SK-N-SH treated with all-trans-retinoic acid at 6 μM for 48 hours (cell line): Measurements from ENCODE around the gene RRN3.

ENCODE experiments used
- CSDC2 ChIP-seq: fragments of 250-450 bp; sonication (Bioruptor Pico); IDR thresholded peaks from 2 replicates; pipeline ENCODE4 v1.5.0; 2020; ENCODE audit warnings: mild to moderate bottlenecking, moderate library complexity
- ISL1 ChIP-seq: fragments of 250-450 bp; sonication (Bioruptor Pico); IDR thresholded peaks from 2 replicates; pipeline ENCODE4 v2.1.2; 2022; ENCODE audit warnings: mild to moderate bottlenecking, moderate library complexity
- PATZ1 ChIP-seq: fragments of 250-450 bp; sonication (Bioruptor Pico); IDR thresholded peaks from 2 replicates; pipeline ENCODE4 v1.8.0; 2020; ENCODE audit warnings: mild to moderate bottlenecking, moderate library complexity, borderline replicate concordance
- PPARA ChIP-seq: fragments of 250-450 bp; sonication (Bioruptor Pico); IDR thresholded peaks from 2 replicates; pipeline ENCODE4 v1.5.0; 2020; ENCODE audit warnings: mild to moderate bottlenecking, borderline replicate concordance
- RARB ChIP-seq: fragments of 250-450 bp; sonication (Bioruptor Pico); IDR thresholded peaks from 2 replicates; pipeline ENCODE4 v1.8.0; 2021; ENCODE audit warnings: mild to moderate bottlenecking, moderate library complexity
- ZC3H10 ChIP-seq: fragments of 250-450 bp; sonication (Bioruptor Pico); IDR thresholded peaks from 2 replicates; pipeline ENCODE4 v1.5.1; 2021; ENCODE audit warnings: mild to moderate bottlenecking, moderate library complexity
- ZFP3 ChIP-seq: fragments of 250-450 bp; sonication (Bioruptor Pico); IDR thresholded peaks from 2 replicates; pipeline ENCODE4 v1.5.0; 2020; ENCODE audit warnings: mild to moderate bottlenecking, moderate library complexity
- ZFP30 ChIP-seq: fragments of 450-650 bp; formaldehyde crosslinking; IDR thresholded peaks from 2 replicates; pipeline ENCODE4 v1.5.0; 2022; ENCODE audit warnings: mild to moderate bottlenecking, moderate library complexity
- ZNF565 ChIP-seq: fragments of 450-650 bp; formaldehyde crosslinking; conservative IDR thresholded peaks from 2 replicates; pipeline ENCODE4 v1.5.0; 2020; ENCODE audit warnings: low read depth, mild to moderate bottlenecking, moderate library complexity
- ZNF70 ChIP-seq: fragments of 450-650 bp; formaldehyde crosslinking; IDR thresholded peaks from 2 replicates; pipeline ENCODE4 v1.5.0; 2020; ENCODE audit warnings: mild to moderate bottlenecking, moderate library complexity

- no peak for TF ChIP-seq CSDC2 (CRISPR knock-in tag)
- no peak for TF ChIP-seq RARB (CRISPR knock-in tag)
- no peak for TF ChIP-seq ZNF565 (CRISPR knock-in tag)
- no peak for TF ChIP-seq ZNF70 (CRISPR knock-in tag)
- no peak for TF ChIP-seq PATZ1 (CRISPR knock-in tag)
- no peak for TF ChIP-seq ZFP3 (CRISPR knock-in tag)
- no peak for TF ChIP-seq ISL1
- TF ChIP-seq PPARA (CRISPR knock-in tag): no peak
- no peak for TF ChIP-seq ZC3H10 (CRISPR knock-in tag)
- no peak for TF ChIP-seq ZFP30 (CRISPR knock-in tag)
These were observed 55.4 kb downstream of the RRN3 start for GRCh38 chr16:15038689-15039088.
